Measurements from ENCODE around the gene NT5C1B.

Gene NT5C1B

GRCh38 chr2:18549083-18549482, 40.3 kb downstream of the NT5C1B start:
- H3K36me3 ChIP-seq (replicated peaks; ENCODE audit: low read depth, low read length): no peaks in the 10 kb centered on the region
- no peak overlapping the region for H2AFZ ChIP-seq (ENCODE audit: low read depth, low read length)
- H3K4me2 ChIP-seq (ENCODE audit: low read length): no peak overlapping the region
- no peaks in the 10 kb centered on the region for H4K20me1 ChIP-seq (ENCODE audit: insufficient read depth, low read length)
- H3K4me1 ChIP-seq (ENCODE audit: low read length): no peaks in the 10 kb centered on the region
- H3K79me2 ChIP-seq (ENCODE audit: low read length): no peaks in the 10 kb centered on the region
- H3K9me3 ChIP-seq (ENCODE audit: insufficient read depth, low read length): no peaks in the 10 kb centered on the region
- H3K9ac ChIP-seq (ENCODE audit: low read length): no peak overlapping the region
- H3K27me3 ChIP-seq (ENCODE audit: low read depth, low read length): no peaks in the 10 kb centered on the region
- TF ChIP-seq CTCF (IDR thresholded peaks at IDR 0.05; ENCODE audit: low read depth, low read length): no peak
- TF ChIP-seq EZH2phosphoT487 (IDR thresholded peaks at IDR 0.05; ENCODE audit: low read depth): no peak
- H3K4me3 ChIP-seq (ENCODE audit: low read length): no peak overlapping the region
- H3K27ac ChIP-seq (ENCODE audit: low read length): no peak overlapping the region

GRCh38 chr2:18548621-18549020, 40.7 kb downstream of the NT5C1B start:
- Histone ChIP-seq H3K36me3 (replicated peaks; ENCODE audit: low read depth, low read length) (no peaks in the 10 kb centered on the region), H3K4me3 (ENCODE audit: low read length) (no peak overlapping the region), H2AFZ (ENCODE audit: low read depth, low read length) (no peak overlapping the region), H3K27ac (ENCODE audit: low read length) (no peak overlapping the region), H3K9me3 (ENCODE audit: insufficient read depth, low read length) (no peaks in the 10 kb centered on the region), H3K27me3 (ENCODE audit: low read depth, low read length) (no peaks in the 10 kb centered on the region), H3K4me1 (ENCODE audit: low read length) (no peaks in the 10 kb centered on the region), H3K4me2 (ENCODE audit: low read length) (no peak overlapping the region), H4K20me1 (ENCODE audit: insufficient read depth, low read length) (no peaks in the 10 kb centered on the region), H3K9ac (ENCODE audit: low read length) (no peak overlapping the region), H3K79me2 (ENCODE audit: low read length) (no peaks in the 10 kb centered on the region)
- TF ChIP-seq EZH2phosphoT487 (IDR thresholded peaks at IDR 0.05; ENCODE audit: low read depth) (no peak), CTCF (IDR thresholded peaks at IDR 0.05; ENCODE audit: low read depth, low read length) (no peak)

GRCh38 chr2:18546567-18546966, 42.8 kb downstream of the NT5C1B start:
- no peak overlapping the region for H3K4me3 ChIP-seq (ENCODE audit: low read length)
- H2AFZ ChIP-seq (ENCODE audit: low read depth, low read length): no peak overlapping the region
- no peak overlapping the region for H3K27ac ChIP-seq (ENCODE audit: low read length)
- TF ChIP-seq EZH2phosphoT487 (IDR thresholded peaks at IDR 0.05; ENCODE audit: low read depth) (no peak), CTCF (IDR thresholded peaks at IDR 0.05; ENCODE audit: low read depth, low read length) (no peak)
- H3K9me3 ChIP-seq (ENCODE audit: insufficient read depth, low read length): no peaks in the 10 kb centered on the region
- no peak overlapping the region for H3K9ac ChIP-seq (ENCODE audit: low read length)
- no peaks in the 10 kb centered on the region for H3K79me2 ChIP-seq (ENCODE audit: low read length)
- H3K27me3 ChIP-seq (ENCODE audit: low read depth, low read length): no peaks in the 10 kb centered on the region
- H3K4me1 ChIP-seq (ENCODE audit: low read length): no peaks in the 10 kb centered on the region
- no peaks in the 10 kb centered on the region for H4K20me1 ChIP-seq (ENCODE audit: insufficient read depth, low read length)
- no peaks in the 10 kb centered on the region for H3K36me3 ChIP-seq (replicated peaks; ENCODE audit: low read depth, low read length)
- no peak overlapping the region for H3K4me2 ChIP-seq (ENCODE audit: low read length)

- Histone ChIP-seq H3K36me3 (replicated peaks; ENCODE audit: low read depth, low read length) (no peaks in the 10 kb centered on the region), H3K9me3 (ENCODE audit: insufficient read depth, low read length) (no peaks in the 10 kb centered on the region), H2AFZ (ENCODE audit: low read depth, low read length) (no peak overlapping the region), H3K27me3 (ENCODE audit: low read depth, low read length) (no peaks in the 10 kb centered on the region), H3K79me2 (ENCODE audit: low read length) (no peaks in the 10 kb centered on the region), H3K4me2 (ENCODE audit: low read length) (no peak overlapping the region), H3K4me3 (ENCODE audit: low read length) (no peak overlapping the region), H3K4me1 (ENCODE audit: low read length) (no peaks in the 10 kb centered on the region), H4K20me1 (ENCODE audit: insufficient read depth, low read length) (no peaks in the 10 kb centered on the region), H3K9ac (ENCODE audit: low read length) (no peak overlapping the region), H3K27ac (ENCODE audit: low read length) (no peak overlapping the region)
- TF ChIP-seq CTCF (IDR thresholded peaks at IDR 0.05; ENCODE audit: low read depth, low read length): no peak
- TF ChIP-seq EZH2phosphoT487 (IDR thresholded peaks at IDR 0.05; ENCODE audit: low read depth): no peak
These were observed 44.0 kb downstream of the NT5C1B start for GRCh38 chr2:18545384-18545783.
